Tibial nerve (tissue), 4 donors: Measurements from ENCODE around the gene CASZ1. TPM values are rescaled to one million over a fixed set of nuclear protein-coding genes. Genes with fewer than 3 reads are reported as not detected.

ENCODE experiments used
- DNase-seq, 2 donors: peaks; one replicate each; pipeline ENCODE4 v3.0.0-alpha.2; 2019; ENCODE audit warnings: low spot score in 2 of 2
- H3K27ac ChIP-seq, 4 donors: fragments of 200-600 bp; sonication (generic) in 3 of 4; one replicate each; pipeline ENCODE4 v1.5.1; 2017 to 2019; ENCODE audit warnings: mild to moderate bottlenecking in 1 of 4
- H3K27me3 ChIP-seq, 2 donors: fragments of 200-600 bp; sonication (generic) in 1 of 2; one replicate each; pipeline versions ENCODE4 v1.5.1 to v1.6.0; 2017 to 2019
- H3K36me3 ChIP-seq, 3 donors: fragments of 200-600 bp; sonication (generic); one replicate each; pipeline ENCODE4 v1.5.1; 2018 to 2019
- H3K4me1 ChIP-seq, 4 donors: fragments of 200-600 bp; sonication (generic) in 3 of 4; one replicate each; pipeline ENCODE4 v1.5.1; 2017 to 2019
- H3K4me3 ChIP-seq, 4 donors: fragments of 200-600 bp; sonication (generic) in 3 of 4; one replicate each; pipeline ENCODE4 v1.5.1; 2017 to 2019; ENCODE audit warnings: mild to moderate bottlenecking in 1 of 4, moderate library complexity in 1 of 4
- H3K9me3 ChIP-seq, 4 donors: fragments of 200-600 bp; sonication (generic) in 3 of 4; one replicate each; pipeline ENCODE4 v1.5.1; 2017 to 2019
- EP300 ChIP-seq, 2 donors: sonication (generic); formaldehyde crosslinking; IDR thresholded peaks; one replicate each; pipeline ENCODE4 v1.6.1; 2017; ENCODE audit warnings: antibody characterized with exemption in 2 of 2, mild to moderate bottlenecking in 1 of 2
- POLR2A ChIP-seq, 2 donors: fragments of 450-650 bp; IDR thresholded peaks; one replicate each; pipeline ENCODE4 v1.6.1; 2017; ENCODE audit warnings: antibody characterized with exemption in 2 of 2, mild to moderate bottlenecking in 2 of 2, moderate library complexity in 2 of 2
- WGBS, 2 donors: methylation state at CpG; one replicate each; pipeline ENCODE4 v1.1.5; 2018; 5-methylcytosine and 5-hydroxymethylcytosine counted together
- total RNA-seq, 4 donors: library from RNA; depleted of rRNA; stranded (reverse); fragments of >200 nt; gene quantifications; one replicate each; pipeline ENCODE4 v1.1.0, GENCODE V29; 2016
- TF ChIP-seq, protein P1 (sequence below), 5 experiments: fragments of 200-600 bp in 3 of 5; fragments of 450-650 bp in 2 of 5; sonication (generic) in 3 of 5; IDR thresholded peaks; one replicate each; pipeline ENCODE4 v1.5.1; 2016 to 2019; ENCODE audit warnings: antibody characterized with exemption in 5 of 5, mild to moderate bottlenecking in 3 of 5, moderate library complexity in 2 of 5

Gene CASZ1
- total RNA-seq, 4 donors from 2014 or later = 1.7 to 7.5 (median 5.1) TPM

DNA sequence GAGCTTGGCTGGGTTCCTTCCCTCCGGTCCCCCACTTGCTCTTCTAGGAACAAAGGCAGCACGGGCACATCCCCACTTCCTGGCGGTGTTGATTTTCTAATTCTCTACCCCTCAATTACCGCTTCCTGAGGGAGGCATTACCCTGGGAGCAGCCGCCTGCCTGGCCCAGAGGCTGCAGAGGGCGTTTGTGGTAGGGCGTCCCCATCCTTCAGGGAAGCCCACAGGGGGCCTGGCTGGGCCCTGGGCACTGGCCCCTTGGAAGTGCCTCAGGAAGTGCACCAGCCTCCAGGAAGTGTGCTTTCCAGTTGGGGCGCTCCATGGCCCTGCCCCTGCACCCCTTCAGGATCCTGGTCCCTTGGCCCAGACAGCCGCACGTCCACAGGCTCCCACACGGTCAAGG is 42.1 kb upstream of the CASZ1 start:
- no peak for TF ChIP-seq EP300 (IDR thresholded peaks at IDR 0.05)
- TF ChIP-seq POLR2A (IDR thresholded peaks at IDR 0.05) = no peak
- TF ChIP-seq, protein P1, sequence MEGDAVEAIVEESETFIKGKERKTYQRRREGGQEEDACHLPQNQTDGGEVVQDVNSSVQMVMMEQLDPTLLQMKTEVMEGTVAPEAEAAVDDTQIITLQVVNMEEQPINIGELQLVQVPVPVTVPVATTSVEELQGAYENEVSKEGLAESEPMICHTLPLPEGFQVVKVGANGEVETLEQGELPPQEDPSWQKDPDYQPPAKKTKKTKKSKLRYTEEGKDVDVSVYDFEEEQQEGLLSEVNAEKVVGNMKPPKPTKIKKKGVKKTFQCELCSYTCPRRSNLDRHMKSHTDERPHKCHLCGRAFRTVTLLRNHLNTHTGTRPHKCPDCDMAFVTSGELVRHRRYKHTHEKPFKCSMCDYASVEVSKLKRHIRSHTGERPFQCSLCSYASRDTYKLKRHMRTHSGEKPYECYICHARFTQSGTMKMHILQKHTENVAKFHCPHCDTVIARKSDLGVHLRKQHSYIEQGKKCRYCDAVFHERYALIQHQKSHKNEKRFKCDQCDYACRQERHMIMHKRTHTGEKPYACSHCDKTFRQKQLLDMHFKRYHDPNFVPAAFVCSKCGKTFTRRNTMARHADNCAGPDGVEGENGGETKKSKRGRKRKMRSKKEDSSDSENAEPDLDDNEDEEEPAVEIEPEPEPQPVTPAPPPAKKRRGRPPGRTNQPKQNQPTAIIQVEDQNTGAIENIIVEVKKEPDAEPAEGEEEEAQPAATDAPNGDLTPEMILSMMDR (IDR thresholded peaks at IDR 0.05) = no peak
- H3K4me3 ChIP-seq = no peak overlapping the region
- no peaks in the 10 kb centered on the region for H3K36me3 ChIP-seq
- H3K27me3 ChIP-seq = peaks cover 0 to 62% of the 10 kb centered on the region in 2 donors
- no peak overlapping the region for H3K27ac ChIP-seq
- 53 to 64% methylated on average over 11 of the region's 11 CpGs for WGBS, 2 donors
- H3K9me3 ChIP-seq = peaks cover 0 to 9% (median 0%) of the 10 kb centered on the region in 4 donors
- no peak for DNase-seq
- peaks cover 0 to 10% (median 0%) of the 10 kb centered on the region in 4 donors for H3K4me1 ChIP-seq

DNA sequence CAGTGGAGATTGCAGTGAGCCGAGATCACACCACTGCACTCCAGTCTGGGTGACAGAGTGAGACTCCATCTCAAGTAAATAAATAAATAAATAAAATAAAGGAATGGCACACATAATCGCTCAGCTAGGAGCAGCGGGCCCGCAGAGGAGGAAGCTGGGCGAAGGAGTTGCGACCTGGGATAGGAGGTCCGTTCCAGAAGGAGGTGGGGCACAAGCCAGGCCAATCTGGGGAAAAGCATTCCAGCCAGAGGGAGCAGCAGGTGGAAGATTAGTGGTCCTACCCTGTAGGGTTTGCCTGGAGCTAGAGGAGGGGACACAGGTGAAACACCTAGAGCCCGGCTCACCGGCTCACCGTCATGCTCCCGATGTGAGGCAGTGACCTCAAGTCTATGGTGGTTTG is 40.3 kb upstream of the CASZ1 start:
- H3K4me1 ChIP-seq = peaks cover 0 to 10% (median 0%) of the 10 kb centered on the region in 4 donors
- H3K27me3 ChIP-seq = peaks cover 0 to 75% of the 10 kb centered on the region in 2 donors
- H3K27ac ChIP-seq = no peak overlapping the region
- H3K36me3 ChIP-seq = no peaks in the 10 kb centered on the region
- WGBS, 2 donors = 75 to 80% methylated on average over 9 to 11 of the region's 11 CpGs
- no peak for DNase-seq
- no peak for TF ChIP-seq POLR2A (IDR thresholded peaks at IDR 0.05)
- TF ChIP-seq, protein P1 (IDR thresholded peaks at IDR 0.05) = no peak
- TF ChIP-seq EP300 (IDR thresholded peaks at IDR 0.05) = no peak
- H3K9me3 ChIP-seq = no peaks in the 10 kb centered on the region
- H3K4me3 ChIP-seq = no peak overlapping the region

DNA sequence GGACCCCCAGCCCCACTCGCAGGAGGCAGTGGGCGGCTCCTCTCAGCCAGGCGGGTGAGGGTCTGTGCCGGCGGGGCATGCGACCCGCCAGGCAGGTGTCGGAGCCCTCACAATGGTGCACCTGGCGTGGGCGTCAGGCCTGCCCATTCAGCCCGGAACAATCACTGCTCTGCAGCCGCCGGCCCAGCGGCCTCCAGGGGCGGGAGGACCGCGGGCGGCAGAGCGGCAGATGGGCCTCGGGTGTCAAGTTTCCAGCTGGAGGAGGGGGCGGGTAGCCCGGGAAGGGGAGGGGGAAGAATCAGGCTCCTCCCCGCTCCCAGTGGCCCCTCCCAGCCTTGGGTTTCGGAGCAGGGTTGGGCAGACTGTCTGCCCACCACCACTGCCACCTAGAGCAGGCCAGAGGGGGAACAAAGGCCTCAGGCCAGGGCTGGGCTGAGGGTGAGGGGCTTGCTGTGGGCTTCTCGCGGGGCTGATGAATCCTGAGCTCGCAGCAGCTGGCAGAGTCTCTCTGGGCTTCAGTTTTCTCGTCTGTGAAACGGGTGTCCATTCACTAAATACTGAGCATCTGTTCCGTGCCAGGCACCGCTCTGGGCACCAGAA is 39.5 kb upstream of the CASZ1 start:
- no peak for DNase-seq
- Histone ChIP-seq H3K27me3 (peaks cover 0 to 79% of the 10 kb centered on the region in 2 donors), H3K9me3 (no peaks in the 10 kb centered on the region), H3K4me1 (peaks cover 0 to 10% (median 0%) of the 10 kb centered on the region in 4 donors), H3K27ac (no peak overlapping the region), H3K4me3 (no peak overlapping the region), H3K36me3 (no peaks in the 10 kb centered on the region)
- TF ChIP-seq, protein P1 (IDR thresholded peaks at IDR 0.05) = no peak
- TF ChIP-seq EP300 (IDR thresholded peaks at IDR 0.05) (no peak), POLR2A (IDR thresholded peaks at IDR 0.05) (no peak)
- 13 to 28% methylated on average over 19 to 29 of the region's 31 CpGs for WGBS, 2 donors

DNA sequence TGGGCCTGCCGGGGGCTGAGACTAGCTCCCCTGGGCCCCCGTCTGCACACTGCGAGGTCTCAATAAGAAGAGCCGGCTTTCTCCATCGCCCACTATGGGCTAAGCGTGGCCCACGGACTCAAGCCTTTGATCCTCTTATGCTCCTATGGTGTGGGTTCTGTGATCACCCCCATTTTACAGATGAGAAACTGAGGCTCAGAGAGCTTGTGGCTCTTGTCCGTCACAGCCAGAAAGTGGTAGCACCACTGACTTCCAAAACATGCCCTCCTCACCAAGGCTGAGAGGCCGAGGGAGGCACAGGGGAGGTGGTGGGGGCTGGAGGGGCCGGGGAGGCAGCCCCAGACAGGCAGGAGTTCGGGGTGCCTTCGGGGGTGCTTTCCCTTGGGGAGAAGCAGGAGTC is 39.0 kb upstream of the CASZ1 start:
- Histone ChIP-seq H3K27me3 (peaks cover 0 to 84% of the 10 kb centered on the region in 2 donors), H3K4me1 (peaks cover 0 to 10% (median 0%) of the 10 kb centered on the region in 4 donors), H3K9me3 (no peaks in the 10 kb centered on the region), H3K27ac (no peak overlapping the region), H3K36me3 (no peaks in the 10 kb centered on the region), H3K4me3 (no peak overlapping the region)
- TF ChIP-seq EP300 (IDR thresholded peaks at IDR 0.05) = no peak
- no peak for TF ChIP-seq POLR2A (IDR thresholded peaks at IDR 0.05)
- TF ChIP-seq, protein P1 (IDR thresholded peaks at IDR 0.05) = no peak
- DNase-seq = no peak
- WGBS, 2 donors = 16 to 19% methylated on average over 8 to 12 of the region's 12 CpGs

DNA sequence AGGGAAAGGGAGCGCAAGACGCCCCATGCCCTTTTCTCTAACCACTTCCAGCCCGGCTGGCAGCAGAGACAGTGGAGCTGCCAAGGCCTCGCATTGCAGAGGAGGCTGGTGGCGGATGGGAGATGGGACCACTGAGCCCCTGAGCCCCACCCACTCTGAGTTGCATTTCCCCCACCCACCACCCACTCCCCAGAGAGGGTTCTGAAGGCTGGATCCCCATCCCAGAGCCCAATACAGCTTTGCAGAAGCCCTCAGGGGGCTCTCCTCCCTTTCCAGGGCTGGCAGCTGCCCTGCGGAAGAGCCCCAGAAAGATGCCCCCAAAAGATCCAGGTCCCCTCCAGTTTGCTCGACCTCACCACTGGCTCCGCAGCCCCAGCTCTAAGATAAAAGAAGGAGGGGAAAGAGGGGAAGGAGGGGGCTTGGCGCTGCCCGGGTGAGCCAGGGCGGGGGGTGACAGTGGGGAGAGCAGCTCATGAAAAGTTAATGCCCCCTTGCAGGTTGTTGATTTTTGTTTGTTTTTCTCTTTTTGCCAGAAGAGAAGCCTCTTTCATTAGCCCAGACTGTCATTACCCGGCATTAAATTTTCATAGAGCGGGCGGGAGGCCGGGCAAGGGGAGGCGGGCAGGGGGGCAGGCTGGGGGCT is 38.4 kb upstream of the CASZ1 start:
- no peak for TF ChIP-seq EP300 (IDR thresholded peaks at IDR 0.05)
- TF ChIP-seq, protein P1 (IDR thresholded peaks at IDR 0.05) = no peak
- no peak for TF ChIP-seq POLR2A (IDR thresholded peaks at IDR 0.05)
- Histone ChIP-seq H3K27ac (no peak overlapping the region), H3K4me1 (peaks cover 0 to 10% (median 0%) of the 10 kb centered on the region in 4 donors), H3K4me3 (no peak overlapping the region), H3K36me3 (no peaks in the 10 kb centered on the region), H3K9me3 (no peaks in the 10 kb centered on the region), H3K27me3 (peaks cover 0 to 89% of the 10 kb centered on the region in 2 donors)
- no peak for DNase-seq
- WGBS, 2 donors = 28 to 40% methylated on average over 11 to 16 of the region's 16 CpGs
